Thymus (tissue), 11 donors: Measurements from ENCODE around the gene C3orf62. TPM values are rescaled to one million over a fixed set of nuclear protein-coding genes. Genes with fewer than 3 reads are reported as not detected.
A peak's percentile ranks its signal among the peaks of the same experiment; 100 is the strongest.
"Not testable (repeated sequence)": the region's sequence is repeated elsewhere in the genome, so short reads cannot be mapped to it uniquely, and the experiment has no call there.

Source experiments
- DNase-seq, 9 donors: peaks; one replicate each; pipeline ENCODE4 v3.0.0-alpha.2; 2013; ENCODE audit warnings: low spot score in 9 of 9, low read depth in 6 of 9, missing footprints in 1 of 9
- H3K27ac ChIP-seq, 2 donors: one replicate each; pipeline ENCODE4 v1.5.1; 2013; ENCODE audit warnings: control low read depth in 1 of 2, low read depth in 1 of 2, low read length in 1 of 2, mild to moderate bottlenecking in 1 of 2, moderate library complexity in 1 of 2
- H3K27me3 ChIP-seq, 2 donors: one replicate each; pipeline ENCODE4 v1.5.1; 2013; ENCODE audit warnings: low read length in 1 of 2; ENCODE audit not compliant: control insufficient read depth in 2 of 2, insufficient read depth in 1 of 2
- H3K36me3 ChIP-seq, 2 donors: one replicate each; pipeline ENCODE4 v1.5.1; 2013; ENCODE audit warnings: low read length in 1 of 2, mild to moderate bottlenecking in 1 of 2, moderate library complexity in 1 of 2; ENCODE audit not compliant: control insufficient read depth in 2 of 2, insufficient read depth in 2 of 2
- H3K4me1 ChIP-seq, 2 donors: one replicate each; pipeline ENCODE4 v1.5.1; 2013; ENCODE audit warnings: low read length in 2 of 2; ENCODE audit not compliant: control insufficient read depth in 2 of 2, insufficient read depth in 2 of 2
- H3K4me3 ChIP-seq, 2 donors: one replicate each; pipeline ENCODE4 v1.5.1; 2013; ENCODE audit warnings: low read length in 2 of 2, control low read depth in 1 of 2, mild to moderate bottlenecking in 1 of 2
- H3K9me3 ChIP-seq, 2 donors: one replicate each; pipeline ENCODE4 v1.5.1; 2013; ENCODE audit warnings: low read length in 1 of 2, mild to moderate bottlenecking in 1 of 2; ENCODE audit not compliant: control insufficient read depth in 2 of 2, insufficient read depth in 1 of 2
- WGBS: extraction: QIAGEN DNeasy Blood & Tissue Kit; methylation state at CpG from one replicate; pipeline ENCODE4 v1.1.7; 2013; 5-methylcytosine and 5-hydroxymethylcytosine counted together
- polyA plus RNA-seq: library from polyadenylated mRNA; stranded (reverse); fragments of 200-250 nt; gene quantifications from one replicate; pipeline ENCODE4 v1.2.3, GENCODE V29; 2013
- total RNA-seq: library from RNA; stranded (reverse); fragments of 120-200 nt; gene quantifications from one replicate; pipeline ENCODE4 v1.2.4, GENCODE V29; 2013
- donor health status: healthy.

Gene C3orf62
- total and polyA plus RNA-seq, 2 donors: 2.3 to 15.6 TPM

- Histone ChIP-seq H3K4me1 (peaks cover 0 to 2% of the 10 kb centered on the region in 2 donors), H3K4me3 (no peak overlapping the region), H3K36me3 (no peaks in the 10 kb centered on the region), H3K9me3 (peaks cover 0 to 31% of the 10 kb centered on the region in 2 donors), H3K27ac (peak overlapping the region; percentile 15 to 57), H3K27me3 (no peaks in the 10 kb centered on the region)
- peak in 2 of 9 donors; percentile 8 to 24 for DNase-seq
- WGBS: 57% methylated on average over 9 of the region's 9 CpGs
Observed at GRCh38 chr3:49238274-49239127, 38.5 kb downstream of the C3orf62 start.

- 96% methylated on average over 3 of the region's 3 CpGs for WGBS
- H3K4me3 ChIP-seq: no peak overlapping the region
- peaks cover 0 to 34% of the 10 kb centered on the region in 2 donors for H3K9me3 ChIP-seq
- DNase-seq: no peak
- no peak overlapping the region for H3K27ac ChIP-seq
- no peaks in the 10 kb centered on the region for H3K36me3 ChIP-seq
- H3K4me1 ChIP-seq: peaks cover 0 to 2% of the 10 kb centered on the region in 2 donors
- no peaks in the 10 kb centered on the region for H3K27me3 ChIP-seq
Observed at GRCh38 chr3:49237344-49237743, 39.7 kb downstream of the C3orf62 start.

- Histone ChIP-seq H3K4me3 (no peak overlapping the region), H3K9me3 (peaks cover 1 to 35% of the 10 kb centered on the region in 2 donors), H3K4me1 (peaks cover 0 to 2% of the 10 kb centered on the region in 2 donors), H3K27me3 (no peaks in the 10 kb centered on the region), H3K27ac (no peak overlapping the region), H3K36me3 (no peaks in the 10 kb centered on the region)
- DNase-seq: no peak
Observed at GRCh38 chr3:49236226-49236625, 40.8 kb downstream of the C3orf62 start.

DNA sequence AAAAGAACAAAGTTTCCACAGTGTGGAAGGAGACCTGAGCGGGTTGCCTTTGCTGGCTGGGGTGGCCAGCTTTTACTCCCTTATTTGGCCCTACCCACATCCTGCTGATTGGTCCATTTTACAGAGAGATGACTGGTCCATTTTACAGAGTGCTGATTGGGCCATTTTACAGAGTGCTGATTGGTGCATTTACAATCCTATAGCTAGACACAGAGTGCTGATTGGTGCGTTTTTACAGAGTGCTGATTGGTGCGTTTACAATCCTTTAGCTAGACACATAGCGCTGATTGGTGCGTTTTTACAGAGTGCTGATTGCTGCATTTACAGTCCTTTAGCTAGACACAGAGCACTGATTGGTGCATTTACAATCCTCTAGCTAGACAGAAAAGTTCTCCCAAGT is 48.2 kb downstream of the C3orf62 start:
- H3K4me1 ChIP-seq, DNase-seq, H3K4me3 ChIP-seq, H3K36me3 ChIP-seq, H3K27ac ChIP-seq, H3K27me3 ChIP-seq: not testable (repeated sequence)
- peaks cover 3 to 21% of the 10 kb centered on the region in 2 donors for H3K9me3 ChIP-seq
- WGBS: 97% methylated on average over 5 of the region's 5 CpGs

GRCh38 chr3:49222002-49222401 is 55.0 kb downstream of the C3orf62 start:
- Histone ChIP-seq H3K9me3 (peaks cover 1 to 11% of the 10 kb centered on the region in 2 donors), H3K4me1 (no peaks in the 10 kb centered on the region), H3K36me3 (no peaks in the 10 kb centered on the region), H3K27ac (no peak overlapping the region), H3K27me3 (no peaks in the 10 kb centered on the region), H3K4me3 (no peak overlapping the region)
- 94% methylated on average over 3 of the region's 3 CpGs for WGBS
- no peak for DNase-seq

DNA sequence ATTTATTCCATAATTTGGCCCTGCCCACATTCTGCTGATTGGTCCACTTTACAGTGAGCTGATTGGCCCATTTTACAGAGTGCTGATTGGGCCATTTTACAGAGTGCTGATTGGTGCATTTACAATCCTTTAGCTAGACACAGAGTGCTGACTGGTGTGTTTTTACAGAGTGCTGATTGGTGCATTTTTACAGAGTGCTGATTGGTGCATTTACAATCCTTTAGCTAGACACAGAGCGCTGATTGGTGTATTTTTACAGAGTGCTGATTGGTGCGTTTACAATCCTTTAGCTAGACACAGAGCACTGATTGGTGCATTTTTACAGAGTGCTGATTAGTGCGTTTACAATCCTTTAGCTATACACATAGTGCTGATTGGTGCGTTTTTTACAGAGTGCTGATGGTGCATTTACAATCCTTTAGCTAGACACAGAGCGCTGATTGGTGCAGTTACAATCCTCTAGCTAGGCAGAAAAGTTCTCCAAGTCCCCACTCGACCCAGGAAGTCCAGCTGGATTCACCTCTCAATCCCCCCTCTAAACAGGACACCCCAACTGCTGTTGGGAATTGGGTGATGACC is 56.0 kb downstream of the C3orf62 start:
- H3K27ac ChIP-seq, H3K36me3 ChIP-seq: not testable (repeated sequence)
- WGBS: 96% methylated on average over 6 of the region's 6 CpGs

GRCh38 chr3:49219132-49219531 is 57.9 kb downstream of the C3orf62 start:
- Histone ChIP-seq H3K9me3 (peaks cover 1 to 15% of the 10 kb centered on the region in 2 donors), H3K27me3 (no peaks in the 10 kb centered on the region), H3K36me3 (no peaks in the 10 kb centered on the region), H3K4me3 (no peak overlapping the region), H3K27ac (no peak overlapping the region), H3K4me1 (no peaks in the 10 kb centered on the region)
- no peak for DNase-seq
- WGBS: 97% methylated on average over 6 of the region's 6 CpGs

More for the DNA sequence above, 56.0 kb downstream of the C3orf62 start:
- DNase-seq, H3K4me1 ChIP-seq, H3K4me3 ChIP-seq, H3K27me3 ChIP-seq: not testable (repeated sequence)
- peaks cover 1 to 11% of the 10 kb centered on the region in 2 donors for H3K9me3 ChIP-seq

Other genes with a start within 250 kb of the C3orf62 start
- gene IMPDH2, start 247.8 kb downstream of the C3orf62 start, total RNA-seq: 208 TPM
- gene IMPDH2, start 247.8 kb downstream of the C3orf62 start, polyA plus RNA-seq: 85.7 TPM
- gene QRICH1, start 183.2 kb downstream of the C3orf62 start, total RNA-seq: 75.8 TPM
- 53.3 TPM for gene QRICH1, start 183.2 kb downstream of the C3orf62 start, polyA plus RNA-seq
- gene QARS1, start 172.5 kb downstream of the C3orf62 start, total RNA-seq: 223 TPM
- 256 TPM for gene QARS1, start 172.5 kb downstream of the C3orf62 start, polyA plus RNA-seq
- 31.5 TPM for gene USP19, start 156.4 kb downstream of the C3orf62 start, total RNA-seq
- gene USP19, start 156.4 kb downstream of the C3orf62 start, polyA plus RNA-seq: 25.2 TPM
- 24.9 TPM for gene LAMB2, start 144.2 kb downstream of the C3orf62 start, total RNA-seq
- 102 TPM for gene LAMB2, start 144.2 kb downstream of the C3orf62 start, polyA plus RNA-seq
- gene CCDC71, start 110.9 kb downstream of the C3orf62 start, total RNA-seq: 19.4 TPM
- 15.5 TPM for gene CCDC71, start 110.9 kb downstream of the C3orf62 start, polyA plus RNA-seq
- gene KLHDC8B, start 105.6 kb downstream of the C3orf62 start, total RNA-seq: 9.4 TPM
- gene KLHDC8B, start 105.6 kb downstream of the C3orf62 start, polyA plus RNA-seq: 24.4 TPM
- gene USP4, start 62.8 kb upstream of the C3orf62 start, total RNA-seq: 20.0 TPM
- 57.8 TPM for gene USP4, start 62.8 kb upstream of the C3orf62 start, polyA plus RNA-seq
- gene GPX1, start 81.1 kb upstream of the C3orf62 start, total RNA-seq: 204 TPM
- gene GPX1, start 81.1 kb upstream of the C3orf62 start, polyA plus RNA-seq: 384 TPM
- 202 TPM for gene RHOA, start 134.7 kb upstream of the C3orf62 start, total RNA-seq
- gene RHOA, start 134.7 kb upstream of the C3orf62 start, polyA plus RNA-seq: 368 TPM
- 12.7 TPM for gene TCTA, start 135.2 kb upstream of the C3orf62 start, total RNA-seq
- 24.5 TPM for gene TCTA, start 135.2 kb upstream of the C3orf62 start, polyA plus RNA-seq
- gene AMT, start 145.2 kb upstream of the C3orf62 start, total RNA-seq: 4.1 TPM
- gene AMT, start 145.2 kb upstream of the C3orf62 start, polyA plus RNA-seq: 40.0 TPM
- 4.8 TPM for gene NICN1, start 152.1 kb upstream of the C3orf62 start, total RNA-seq
- gene NICN1, start 152.1 kb upstream of the C3orf62 start, polyA plus RNA-seq: 9.2 TPM
- 8.5 TPM for gene DAG1, start 193.0 kb upstream of the C3orf62 start, total RNA-seq
- gene DAG1, start 193.0 kb upstream of the C3orf62 start, polyA plus RNA-seq: 11.5 TPM